Measurements from ENCODE around the gene CAPN12. TPM values are rescaled to one million over a fixed set of nuclear protein-coding genes. Genes with fewer than 3 reads are reported as not detected.
A peak's percentile ranks its signal among the peaks of the same experiment; 100 is the strongest.

The CAPN12 gene
- total RNA-seq, 1 experiment from 2014 or later, result 3.0 TPM

DNA sequence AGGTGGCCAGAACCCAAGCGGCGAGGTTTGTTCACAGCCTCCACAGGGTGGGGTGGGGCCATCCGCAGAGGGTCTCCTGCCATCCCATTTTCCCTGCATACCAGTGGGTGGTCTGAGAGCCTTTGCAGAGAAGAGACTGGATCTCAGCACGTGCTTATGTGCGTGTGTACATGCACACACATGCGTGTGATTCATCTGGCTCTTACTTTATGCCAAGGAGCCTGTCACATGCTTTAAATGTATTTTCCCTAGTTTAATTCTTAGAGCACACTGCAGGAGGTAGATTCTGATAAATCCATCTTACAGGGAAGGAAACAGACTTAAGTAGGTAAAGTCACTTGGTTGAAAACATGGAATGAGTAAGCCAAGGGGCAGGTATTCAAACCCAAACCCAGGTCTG lies 47.1 kb downstream of the CAPN12 start:
- H3K4me3 ChIP-seq (ENCODE audit: insufficient read depth, low read depth, low read length), result no peak overlapping the region
- H3K36me3 ChIP-seq (replicated peaks; ENCODE audit: control insufficient read depth, insufficient read depth, low read length), result peaks cover 20% of the 10 kb centered on the region
- DNase-seq, result peak; percentile 45
- no peaks in the 10 kb centered on the region for H3K27me3 ChIP-seq (ENCODE audit: control insufficient read depth, insufficient read depth, low read length)

DNA sequence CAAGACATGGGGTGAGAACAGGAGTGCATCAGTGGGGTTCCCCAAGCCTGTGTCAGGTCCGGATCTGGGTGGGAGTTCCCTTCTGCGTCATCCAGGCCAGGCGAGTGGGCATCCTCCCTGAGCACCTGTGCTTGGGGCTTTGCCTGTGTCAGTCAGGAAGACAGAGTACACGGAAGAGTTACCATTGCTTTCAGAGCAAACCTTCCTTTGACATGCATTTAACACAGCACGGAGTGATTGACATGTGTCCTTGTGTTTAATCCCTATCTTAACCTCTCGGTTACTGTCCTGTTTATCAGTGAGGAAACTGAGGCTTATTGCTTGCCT lies 47.6 kb downstream of the CAPN12 start:
- Histone ChIP-seq H3K4me3 (ENCODE audit: insufficient read depth, low read depth, low read length) (no peak overlapping the region), H3K36me3 (replicated peaks; ENCODE audit: control insufficient read depth, insufficient read depth, low read length) (peaks cover 17% of the 10 kb centered on the region), H3K27me3 (ENCODE audit: control insufficient read depth, insufficient read depth, low read length) (no peaks in the 10 kb centered on the region)
- peak; percentile 19 for DNase-seq

DNA sequence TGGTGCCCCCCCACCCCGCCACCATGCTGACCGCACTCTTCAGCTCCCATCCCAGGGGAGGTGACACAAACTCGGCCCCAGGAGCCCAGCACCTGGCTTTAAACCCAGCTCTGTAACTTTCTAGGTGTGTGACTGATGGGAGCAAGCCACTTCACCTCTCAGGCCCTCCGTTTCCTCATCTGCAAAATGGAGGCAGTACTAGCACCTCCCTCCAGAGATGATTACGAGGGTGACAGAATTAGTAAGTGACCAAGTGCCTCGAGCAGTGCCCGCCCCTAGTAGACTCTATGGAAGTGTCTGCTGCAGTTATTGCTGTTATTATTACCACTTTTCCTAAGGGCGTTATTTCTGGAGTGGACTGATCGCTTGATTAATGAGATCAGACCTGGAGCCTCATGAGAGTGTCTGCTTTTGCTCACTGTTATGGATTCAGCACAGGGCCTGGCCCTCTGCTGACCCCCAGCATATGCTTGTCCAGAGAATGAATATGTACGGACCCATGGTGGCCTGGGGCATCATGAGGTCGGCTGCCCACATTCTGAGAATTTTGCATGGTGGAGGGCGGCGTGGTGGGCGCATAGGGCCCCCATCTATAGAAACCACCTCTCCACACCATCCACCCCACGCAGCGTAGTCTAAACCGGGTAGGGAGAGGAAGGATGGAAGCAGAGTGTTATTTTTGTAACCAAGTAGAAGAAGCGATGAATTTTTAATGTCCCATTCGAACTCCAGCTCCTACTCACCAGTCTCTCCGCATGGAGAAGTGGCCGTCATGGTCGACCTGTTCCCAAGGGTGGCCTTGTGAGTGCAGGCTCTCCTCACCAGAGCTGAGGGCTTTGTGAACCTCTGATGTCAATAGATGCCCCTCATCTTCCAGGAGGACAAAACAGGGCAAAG lies 48.2 kb downstream of the CAPN12 start:
- Histone ChIP-seq H3K4me3 (ENCODE audit: insufficient read depth, low read depth, low read length) (no peak overlapping the region), H3K27me3 (ENCODE audit: control insufficient read depth, insufficient read depth, low read length) (no peaks in the 10 kb centered on the region), H3K36me3 (replicated peaks; ENCODE audit: control insufficient read depth, insufficient read depth, low read length) (peaks cover 11% of the 10 kb centered on the region)
- DNase-seq, result peak; percentile 15

DNA sequence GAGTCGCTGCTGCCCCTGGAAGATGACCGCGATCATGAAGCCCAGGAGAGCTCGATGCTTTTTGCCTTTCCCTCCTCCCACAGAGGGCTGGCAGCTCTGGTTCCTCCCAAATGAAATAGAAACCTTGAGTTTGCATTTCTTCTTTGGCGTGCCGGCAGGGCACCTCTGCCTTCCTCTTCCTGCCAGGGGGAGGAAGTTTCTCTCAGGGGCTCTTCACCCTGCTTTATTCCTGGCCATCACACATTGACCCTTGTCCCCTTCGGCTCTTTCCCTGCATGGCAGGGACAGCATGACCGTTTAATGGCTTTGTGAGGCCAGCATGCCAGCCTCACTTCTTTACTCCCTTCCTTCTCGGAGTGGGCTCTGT lies 49.0 kb downstream of the CAPN12 start:
- H3K27me3 ChIP-seq (ENCODE audit: control insufficient read depth, insufficient read depth, low read length), result no peaks in the 10 kb centered on the region
- DNase-seq, result peak; percentile 39
- no peak overlapping the region for H3K4me3 ChIP-seq (ENCODE audit: insufficient read depth, low read depth, low read length)

DNA sequence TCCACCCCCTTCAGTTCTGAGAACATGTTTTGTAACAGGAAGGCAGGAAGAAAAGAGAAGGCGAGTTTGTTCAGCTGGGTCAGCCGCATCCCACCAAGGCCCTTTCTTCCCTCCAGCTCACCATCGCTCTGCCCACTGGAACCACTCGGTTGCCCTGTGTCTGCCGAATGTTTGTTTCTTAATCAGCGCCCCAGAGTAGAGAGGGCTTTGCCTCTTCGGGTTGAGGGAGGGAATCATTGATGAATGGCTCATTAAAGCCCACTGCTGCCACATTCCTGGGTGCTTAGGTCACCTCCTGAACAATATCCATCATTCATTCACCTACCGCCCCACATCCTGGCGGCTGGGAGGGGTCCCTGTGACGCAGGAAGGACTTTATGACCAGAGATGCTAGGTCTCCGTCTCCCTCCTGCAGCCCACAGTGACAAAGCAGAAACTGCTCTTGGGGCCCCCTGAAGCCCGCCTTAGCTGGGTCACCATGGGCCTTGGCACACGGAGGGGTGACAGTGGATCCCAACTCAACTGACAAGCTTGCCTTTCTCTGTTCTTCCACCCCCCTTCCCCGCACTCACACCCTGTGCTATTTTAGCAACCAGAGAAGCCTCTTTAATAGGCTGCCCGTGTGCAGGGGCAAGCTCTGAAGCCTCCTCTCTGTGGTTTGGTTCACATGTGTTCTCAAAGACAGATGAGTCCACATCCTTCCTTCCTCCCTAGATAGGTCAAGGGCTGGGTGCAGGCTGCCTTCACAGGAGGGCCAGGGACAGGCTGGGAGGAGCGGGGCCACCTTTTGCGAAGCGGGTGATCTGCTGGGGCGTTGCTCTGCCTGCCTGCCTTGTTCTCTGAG lies 50.7 kb downstream of the CAPN12 start:
- Histone ChIP-seq H3K27me3 (ENCODE audit: control insufficient read depth, insufficient read depth, low read length) (no peaks in the 10 kb centered on the region), H3K36me3 (replicated peaks; ENCODE audit: control insufficient read depth, insufficient read depth, low read length) (peaks cover 1% of the 10 kb centered on the region), H3K4me3 (ENCODE audit: insufficient read depth, low read depth, low read length) (no peak overlapping the region)
- DNase-seq, result peak; percentile 83

More for the DNA sequence above, 49.0 kb downstream of the CAPN12 start:
- H3K36me3 ChIP-seq (replicated peaks; ENCODE audit: control insufficient read depth, insufficient read depth, low read length), result peaks cover 4% of the 10 kb centered on the region

DNA sequence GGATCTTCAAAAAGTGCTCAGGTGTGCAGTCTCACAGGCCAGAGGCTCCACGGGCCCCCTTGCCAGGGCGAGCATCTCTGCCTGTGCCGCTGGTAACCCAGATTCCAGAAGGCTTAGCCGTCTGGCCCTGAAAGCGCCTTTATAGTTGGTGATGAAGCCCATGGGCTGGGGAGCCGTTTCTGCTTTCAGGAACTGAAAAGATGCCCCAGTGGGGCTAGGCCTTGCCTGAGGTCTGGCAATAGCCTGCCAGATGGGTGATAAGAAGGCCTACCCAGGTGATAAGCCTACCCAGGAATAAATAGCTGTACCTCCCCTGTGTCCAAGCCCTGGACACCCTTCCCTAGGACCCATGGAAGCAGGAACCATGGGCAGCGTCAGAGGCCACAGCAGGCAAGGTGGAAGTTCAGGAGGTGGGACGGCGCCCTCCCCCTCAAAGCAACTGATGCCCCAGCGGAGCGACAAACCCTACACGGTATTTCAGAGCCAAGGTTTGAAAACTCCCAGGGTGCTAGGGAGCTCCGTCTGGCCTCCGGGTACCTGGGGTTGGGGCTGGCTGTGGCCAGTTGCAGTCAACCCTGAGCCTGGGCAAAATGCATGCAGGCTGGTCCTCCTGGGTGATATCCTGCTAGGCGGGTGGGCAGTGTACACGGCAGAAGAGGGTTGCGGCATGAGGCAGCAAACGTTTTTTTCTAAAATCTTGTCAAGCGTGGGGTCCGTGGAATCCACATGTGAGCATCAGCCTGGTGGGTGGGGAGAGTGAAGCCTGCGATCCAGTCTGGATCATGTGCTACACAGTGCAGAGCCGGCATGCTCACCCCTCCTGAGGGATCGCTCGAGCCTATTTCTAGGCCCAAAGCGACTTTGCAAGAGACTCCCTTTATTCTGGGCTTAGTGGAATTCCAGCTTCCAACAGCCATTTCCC lies 51.6 kb downstream of the CAPN12 start:
- H3K4me3 ChIP-seq (ENCODE audit: insufficient read depth, low read depth, low read length), result no peak overlapping the region
- peak; percentile 56 for DNase-seq
- H3K36me3 ChIP-seq (replicated peaks; ENCODE audit: control insufficient read depth, insufficient read depth, low read length), result peaks cover 1% of the 10 kb centered on the region
- no peaks in the 10 kb centered on the region for H3K27me3 ChIP-seq (ENCODE audit: control insufficient read depth, insufficient read depth, low read length)

DNA sequence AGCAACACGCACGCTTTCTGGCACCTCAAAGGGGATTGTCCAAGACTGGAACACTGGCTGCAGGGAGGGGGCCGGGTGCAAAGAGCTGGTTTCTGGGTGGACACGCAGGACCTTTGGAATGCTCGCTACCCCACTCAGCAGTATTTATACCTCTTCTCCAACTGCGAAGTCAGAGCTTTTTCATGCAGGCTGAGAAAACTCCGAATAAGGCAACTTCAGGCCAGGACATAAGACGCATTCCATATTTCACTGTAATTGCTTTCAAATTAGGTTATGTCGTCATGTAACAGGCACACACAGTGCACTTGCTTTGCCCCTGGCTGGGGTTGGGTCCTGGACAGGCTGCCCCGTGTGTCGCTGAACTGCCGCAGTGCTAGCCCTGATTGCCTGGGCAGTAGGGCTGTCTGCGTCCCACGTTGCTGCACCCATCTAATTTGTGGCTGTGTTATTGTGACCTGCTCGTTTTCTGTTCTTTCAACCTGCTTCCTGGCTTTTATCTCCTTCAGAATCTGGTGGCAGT lies 52.3 kb downstream of the CAPN12 start:
- Histone ChIP-seq H3K4me3 (ENCODE audit: insufficient read depth, low read depth, low read length) (no peak overlapping the region), H3K36me3 (replicated peaks; ENCODE audit: control insufficient read depth, insufficient read depth, low read length) (peaks cover 1% of the 10 kb centered on the region), H3K27me3 (ENCODE audit: control insufficient read depth, insufficient read depth, low read length) (no peaks in the 10 kb centered on the region)
- no peak for DNase-seq

DNA sequence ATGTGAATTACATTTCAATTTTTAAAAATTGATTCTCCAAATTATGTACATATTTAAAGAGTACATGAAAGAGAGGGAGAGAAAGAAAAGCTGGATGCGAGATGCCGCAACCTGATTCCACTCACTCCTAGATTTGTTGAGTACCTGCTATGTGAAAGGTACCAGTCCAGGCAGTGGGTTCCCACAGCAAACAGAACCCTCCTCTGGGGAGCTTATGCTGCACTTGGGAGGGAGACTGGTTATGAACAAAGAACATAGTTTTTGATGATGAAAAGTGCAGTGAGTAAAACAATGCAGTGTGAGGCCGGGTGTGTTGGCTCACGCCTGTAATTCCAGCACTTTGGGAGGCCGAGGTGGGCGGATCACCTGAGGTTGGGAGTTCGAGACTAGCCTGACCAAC lies 53.4 kb downstream of the CAPN12 start:
- Histone ChIP-seq H3K27me3 (ENCODE audit: control insufficient read depth, insufficient read depth, low read length) (no peaks in the 10 kb centered on the region), H3K36me3 (replicated peaks; ENCODE audit: control insufficient read depth, insufficient read depth, low read length) (no peaks in the 10 kb centered on the region; the same call in 1 of the 2 replicates), H3K4me3 (ENCODE audit: insufficient read depth, low read depth, low read length) (no peak overlapping the region)
- DNase-seq, result no peak

DNA sequence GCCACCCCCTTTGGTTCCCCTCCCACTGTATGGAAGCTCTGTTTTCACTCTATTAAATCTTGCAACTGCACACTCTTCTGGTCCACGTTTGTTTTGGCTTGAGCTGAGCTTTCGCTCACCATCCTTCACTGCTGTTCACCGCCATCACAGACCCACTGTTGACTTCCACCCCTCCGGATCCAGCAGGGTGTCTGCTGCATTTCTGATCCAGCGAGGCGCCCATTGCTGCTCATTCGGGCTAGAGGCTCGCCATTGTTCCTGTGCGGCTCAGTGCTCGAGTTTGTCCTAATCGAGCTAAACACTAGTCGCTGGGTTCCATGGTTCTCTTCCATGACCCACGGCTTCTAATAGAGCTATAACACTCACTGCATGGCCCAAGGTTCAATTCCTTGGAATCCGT lies 54.1 kb downstream of the CAPN12 start:
- Histone ChIP-seq H3K36me3 (replicated peaks; ENCODE audit: control insufficient read depth, insufficient read depth, low read length) (no peaks in the 10 kb centered on the region; the same call in 1 of the 2 replicates), H3K4me3 (ENCODE audit: insufficient read depth, low read depth, low read length) (no peak overlapping the region), H3K27me3 (ENCODE audit: control insufficient read depth, insufficient read depth, low read length) (no peaks in the 10 kb centered on the region)
- no peak for DNase-seq

DNA sequence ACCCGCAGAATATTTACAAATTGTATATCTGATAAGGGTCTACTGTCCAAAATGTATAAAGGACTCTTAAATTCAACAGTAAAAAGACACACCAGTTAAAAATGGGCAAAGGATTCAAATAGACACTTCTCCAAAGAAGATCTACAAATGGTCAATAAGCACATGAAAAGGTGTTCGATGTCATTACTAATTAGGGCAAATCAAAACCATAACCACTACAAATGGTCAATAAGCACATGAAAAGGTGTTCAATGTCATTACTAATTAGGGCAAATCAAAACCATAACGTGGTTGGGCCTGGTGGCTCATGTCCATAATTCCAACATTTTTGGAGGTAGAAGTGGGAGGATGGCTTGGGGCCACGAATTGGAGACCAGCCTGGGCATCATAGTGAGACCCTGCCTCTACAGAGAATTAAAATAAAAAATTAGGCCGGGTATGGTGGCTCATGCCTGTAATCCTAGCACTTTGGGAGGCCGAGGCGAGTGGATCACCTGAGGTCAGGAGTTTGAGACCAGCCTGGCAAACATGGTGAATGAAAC lies 56.4 kb downstream of the CAPN12 start:
- H3K36me3 ChIP-seq (replicated peaks; ENCODE audit: control insufficient read depth, insufficient read depth, low read length), result no peaks in the 10 kb centered on the region; the same call in 1 of the 2 replicates
- no peak overlapping the region for H3K4me3 ChIP-seq (ENCODE audit: insufficient read depth, low read depth, low read length)
- no peaks in the 10 kb centered on the region for H3K27me3 ChIP-seq (ENCODE audit: control insufficient read depth, insufficient read depth, low read length)
- no peak for DNase-seq

DNA sequence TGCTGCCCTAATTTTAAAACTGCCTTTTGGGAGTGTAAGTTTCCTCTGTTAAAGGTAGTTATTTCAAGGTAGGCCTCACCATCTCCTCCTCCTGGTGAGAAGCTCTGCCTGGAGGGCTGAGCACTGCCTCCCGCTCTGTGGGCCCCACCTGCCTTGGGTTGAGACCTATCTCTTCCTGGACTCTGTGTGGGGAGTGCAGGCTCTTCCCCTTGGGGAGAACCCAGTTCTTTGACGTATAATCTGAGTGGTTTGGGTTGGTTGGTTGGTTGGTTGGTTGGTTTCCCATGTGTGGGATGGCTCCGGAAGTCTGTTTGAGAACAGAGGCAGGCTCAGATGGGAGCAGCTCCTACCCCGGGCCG lies 57.8 kb downstream of the CAPN12 start:
- Histone ChIP-seq H3K4me3 (ENCODE audit: insufficient read depth, low read depth, low read length) (no peak overlapping the region), H3K36me3 (replicated peaks; ENCODE audit: control insufficient read depth, insufficient read depth, low read length) (no peaks in the 10 kb centered on the region; the same call in 1 of the 2 replicates), H3K27me3 (ENCODE audit: control insufficient read depth, insufficient read depth, low read length) (no peaks in the 10 kb centered on the region)
- DNase-seq, result peak; percentile 43

DNA sequence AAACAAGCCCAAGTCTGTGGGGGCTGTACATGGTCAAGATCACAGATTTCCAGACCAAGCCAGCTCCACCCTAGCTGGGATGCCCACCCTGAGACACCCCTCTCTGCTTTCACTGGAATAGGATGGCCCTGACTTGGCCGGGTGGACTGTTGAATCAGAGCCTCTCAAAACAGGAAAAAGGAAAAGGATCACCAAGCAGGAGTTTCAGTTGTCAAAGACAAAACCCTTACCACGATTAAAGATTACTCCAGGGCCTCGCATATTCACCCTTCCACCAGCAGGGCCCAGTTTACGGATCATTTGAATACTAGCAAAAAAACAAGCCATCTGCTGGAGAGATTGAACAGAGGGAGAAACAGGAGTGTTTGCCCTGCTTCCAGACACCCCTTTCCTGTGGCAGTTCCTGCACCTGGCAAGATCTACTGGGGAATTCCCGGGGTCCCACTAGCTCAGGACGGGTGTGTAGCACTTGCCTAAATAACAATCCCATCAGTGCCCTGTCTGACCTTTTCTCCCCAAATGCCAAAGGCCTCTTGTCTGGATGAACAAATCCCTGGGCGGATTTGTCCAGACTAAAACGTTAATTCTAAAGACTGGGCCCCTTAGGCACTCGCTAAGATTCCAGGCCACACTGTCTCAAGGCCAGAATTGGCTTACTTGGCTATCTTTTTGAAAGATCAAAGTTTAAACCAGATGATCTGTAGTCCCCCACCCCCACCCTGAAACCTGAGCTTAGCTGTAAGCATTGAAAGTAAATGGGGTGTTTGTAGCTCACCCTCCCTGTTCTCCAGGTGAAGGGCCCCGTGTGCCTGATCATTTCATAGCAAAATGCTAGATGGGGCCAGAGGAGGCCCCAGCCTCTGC lies 58.4 kb downstream of the CAPN12 start:
- Histone ChIP-seq H3K4me3 (ENCODE audit: insufficient read depth, low read depth, low read length) (no peak overlapping the region), H3K36me3 (replicated peaks; ENCODE audit: control insufficient read depth, insufficient read depth, low read length) (no peaks in the 10 kb centered on the region; the same call in 1 of the 2 replicates), H3K27me3 (ENCODE audit: control insufficient read depth, insufficient read depth, low read length) (no peaks in the 10 kb centered on the region)
- peak; percentile 58 for DNase-seq

All from H7 (cell line).